Measurements from ENCODE around the gene DNM2.
"Not testable (repeated sequence)": the region's sequence is repeated elsewhere in the genome, so short reads cannot be mapped to it uniquely, and the experiment has no call there.

DNM2 gene

GRCh38 chr19:10717356-10718204 lies at the start of gene DNM2:
DNM2 (plus strand) TSS chr19:10718079; CDS start chr19:10718243, 164 bp downstream.
- DNase-seq, result peak; percentile 90 to 100 (median 99)

GRCh38 chr19:10669246-10669645 lies 48.6 kb upstream of the DNM2 start:
- DNase-seq, result no peak

GRCh38 chr19:10670182-10670581 lies 47.7 kb upstream of the DNM2 start:
- DNase-seq, result no peak

GRCh38 chr19:10670876-10671804 lies 46.7 kb upstream of the DNM2 start:
- no peak for DNase-seq

- DNase-seq, result not testable (repeated sequence)
Observed at GRCh38 chr19:10671922-10672321, 46.0 kb upstream of the DNM2 start.

GRCh38 chr19:10675214-10675613 lies 42.7 kb upstream of the DNM2 start:
- not testable (repeated sequence) for DNase-seq

GRCh38 chr19:10677751-10678150 lies 40.1 kb upstream of the DNM2 start:
- DNase-seq, result no peak

GRCh38 chr19:10678813-10679212 lies 39.1 kb upstream of the DNM2 start:
- DNase-seq, result no peak

GRCh38 chr19:10679743-10680142 lies 38.1 kb upstream of the DNM2 start:
- no peak for DNase-seq

- no peak for DNase-seq
Observed at GRCh38 chr19:10680545-10681135, 37.2 kb upstream of the DNM2 start.

GRCh38 chr19:10681658-10682057 lies 36.2 kb upstream of the DNM2 start:
- DNase-seq, result no peak

GRCh38 chr19:10682397-10683063 lies 35.3 kb upstream of the DNM2 start:
- no peak for DNase-seq

- no peak for DNase-seq
Observed at GRCh38 chr19:10683064-10683426, 34.8 kb upstream of the DNM2 start.

- no peak for DNase-seq
Observed at GRCh38 chr19:10683582-10683981, 34.3 kb upstream of the DNM2 start.

GRCh38 chr19:10685210-10685609 lies 32.7 kb upstream of the DNM2 start:
- DNase-seq, result peak in 31 of 56 donors; percentile 3 to 68 (median 30)

GRCh38 chr19:10686193-10686592 lies 31.7 kb upstream of the DNM2 start:
- peak in 8 of 56 donors; percentile 6 to 45 (median 10) for DNase-seq

- DNase-seq, result peak in 54 of 56 donors; percentile 8 to 94 (median 64)
Observed at GRCh38 chr19:10686661-10687517, 31.0 kb upstream of the DNM2 start.

- peak in 1 of 56 donors; percentile 21 for DNase-seq
Observed at GRCh38 chr19:10687518-10688288, 30.2 kb upstream of the DNM2 start.

GRCh38 chr19:10688545-10689280 lies 29.2 kb upstream of the DNM2 start:
- no peak for DNase-seq
